Astrocyte of the cerebellum (primary cell): ENCODE data around the gene DSCAML1.
A peak's percentile ranks its signal among the peaks of the same experiment; 100 is the strongest.

ENCODE experiments used
- DNase-seq: peaks from one replicate; pipeline ENCODE4 v3.0.0-alpha.2; 2011; ENCODE audit warnings: low read depth
- H3K4me3 ChIP-seq: 2 replicates; pipeline ENCODE4 v1.5.1; 2011; ENCODE audit warnings: mild to moderate bottlenecking, low read depth, low read length, moderate library complexity
- CTCF ChIP-seq: IDR thresholded peaks from 2 replicates; pipeline ENCODE4 v1.5.1; 2012; ENCODE audit warnings: low read length, low read depth, moderate library complexity, mild to moderate bottlenecking; ENCODE audit errors: missing control alignments
- in situ Hi-C: cut with HindIII; loops from 2 replicates; pipeline ENCODE4 v1.10.0; 2017; ENCODE audit warnings: low sequenced_read_pairs

The DSCAML1 gene

GRCh38 chr11:117444711-117445658, 352.0 kb downstream of the DSCAML1 start:
- TF ChIP-seq CTCF, result no peak
- in situ Hi-C loops, result loop anchor here (5.0 kb wide), 1 partner anchor 137 kb away; no protein-coding TSS in a partner anchor
- no peak overlapping the region for H3K4me3 ChIP-seq
- DNase-seq, result no peak

GRCh38 chr11:117444256-117444655, 352.8 kb downstream of the DSCAML1 start:
- no peak for DNase-seq
- no peak for TF ChIP-seq CTCF
- in situ Hi-C loops, result loop anchor here (5.0 kb wide), 1 partner anchor 138 kb away; no protein-coding TSS in a partner anchor
- no peak overlapping the region for H3K4me3 ChIP-seq

DNA sequence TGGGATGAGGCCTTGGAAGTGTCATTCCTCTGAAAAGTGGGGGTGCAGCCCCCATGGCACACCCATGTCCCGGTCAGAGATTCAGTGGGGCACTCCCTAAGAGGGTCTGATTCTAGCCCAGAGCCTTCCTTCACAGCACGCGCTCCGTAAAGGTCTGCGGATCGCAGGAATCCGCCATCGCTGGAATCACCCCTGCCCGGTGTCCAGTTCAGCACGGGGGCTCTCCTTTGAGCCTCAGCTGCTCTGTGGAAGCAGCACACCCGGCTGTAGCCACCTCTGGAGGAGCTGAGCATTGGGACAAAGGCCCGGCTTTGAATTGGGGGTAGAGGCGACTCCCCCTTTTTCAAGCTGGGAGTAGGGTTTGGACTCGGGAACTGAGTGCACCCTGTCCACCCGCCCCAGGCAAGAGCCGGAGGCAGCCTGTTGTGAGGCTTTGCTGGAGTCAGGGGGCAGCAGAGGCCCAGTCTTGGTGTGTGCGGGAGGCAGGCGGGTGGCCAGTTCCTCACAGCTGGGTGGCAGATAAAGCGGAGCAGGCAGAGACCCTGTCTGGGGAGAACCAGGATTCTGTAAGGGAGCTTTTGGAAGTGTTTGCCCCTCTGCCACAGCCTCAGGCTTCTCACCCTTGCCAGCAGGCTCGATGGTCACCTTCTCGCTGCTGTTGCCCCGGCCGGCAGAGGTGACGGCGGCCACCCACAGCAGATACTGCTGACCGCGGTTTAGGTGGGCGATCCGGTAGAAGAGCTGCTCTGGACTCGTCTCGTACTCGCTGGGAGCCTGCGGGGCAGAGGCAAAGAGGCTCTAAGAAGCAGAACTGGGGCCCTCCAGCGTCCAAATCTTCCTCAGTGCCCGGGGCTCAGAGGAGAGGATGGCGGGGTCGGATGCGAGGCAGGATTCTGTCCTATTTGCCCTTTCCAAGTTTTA, 353.5 kb downstream of the DSCAML1 start:
- TF ChIP-seq CTCF, result peak; percentile 58
- no peak overlapping the region for H3K4me3 ChIP-seq
- in situ Hi-C loops, result loop anchor here (5.0 kb wide), 1 partner anchor 139 kb away; no protein-coding TSS in a partner anchor
- DNase-seq, result no peak

DNA sequence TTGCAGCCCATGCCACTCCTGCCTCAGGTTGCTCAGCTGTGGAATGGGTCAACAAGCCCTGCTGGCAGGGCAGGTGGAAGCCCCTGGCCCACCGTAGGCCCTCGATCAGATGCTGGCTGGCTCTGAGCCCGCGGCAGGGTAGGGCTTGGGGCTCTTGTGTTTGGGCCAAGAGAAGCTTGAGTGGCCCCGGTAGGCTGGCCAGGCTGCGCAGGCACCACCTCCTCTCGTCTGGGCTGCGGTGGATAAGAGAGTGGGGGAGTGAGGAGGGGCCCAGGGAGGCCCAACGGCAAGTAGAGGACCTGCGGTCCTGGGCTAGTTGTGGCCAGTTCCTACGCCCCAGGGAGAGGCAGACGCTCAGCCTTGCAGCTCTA, 354.2 kb downstream of the DSCAML1 start:
- in situ Hi-C loops, result loop anchor here (5.0 kb wide), 1 partner anchor 139 kb away; no protein-coding TSS in a partner anchor
- H3K4me3 ChIP-seq, result no peak overlapping the region
- no peak for DNase-seq
- no peak for TF ChIP-seq CTCF

- no peak overlapping the region for H3K4me3 ChIP-seq
- in situ Hi-C loops, result loop anchor here (5.0 kb wide), 1 partner anchor 140 kb away; no protein-coding TSS in a partner anchor
- no peak for TF ChIP-seq CTCF
- no peak for DNase-seq
These were observed 354.8 kb downstream of the DSCAML1 start for GRCh38 chr11:117442049-117442868.
